ENCODE data around the gene ANKRD33B.

DNA sequence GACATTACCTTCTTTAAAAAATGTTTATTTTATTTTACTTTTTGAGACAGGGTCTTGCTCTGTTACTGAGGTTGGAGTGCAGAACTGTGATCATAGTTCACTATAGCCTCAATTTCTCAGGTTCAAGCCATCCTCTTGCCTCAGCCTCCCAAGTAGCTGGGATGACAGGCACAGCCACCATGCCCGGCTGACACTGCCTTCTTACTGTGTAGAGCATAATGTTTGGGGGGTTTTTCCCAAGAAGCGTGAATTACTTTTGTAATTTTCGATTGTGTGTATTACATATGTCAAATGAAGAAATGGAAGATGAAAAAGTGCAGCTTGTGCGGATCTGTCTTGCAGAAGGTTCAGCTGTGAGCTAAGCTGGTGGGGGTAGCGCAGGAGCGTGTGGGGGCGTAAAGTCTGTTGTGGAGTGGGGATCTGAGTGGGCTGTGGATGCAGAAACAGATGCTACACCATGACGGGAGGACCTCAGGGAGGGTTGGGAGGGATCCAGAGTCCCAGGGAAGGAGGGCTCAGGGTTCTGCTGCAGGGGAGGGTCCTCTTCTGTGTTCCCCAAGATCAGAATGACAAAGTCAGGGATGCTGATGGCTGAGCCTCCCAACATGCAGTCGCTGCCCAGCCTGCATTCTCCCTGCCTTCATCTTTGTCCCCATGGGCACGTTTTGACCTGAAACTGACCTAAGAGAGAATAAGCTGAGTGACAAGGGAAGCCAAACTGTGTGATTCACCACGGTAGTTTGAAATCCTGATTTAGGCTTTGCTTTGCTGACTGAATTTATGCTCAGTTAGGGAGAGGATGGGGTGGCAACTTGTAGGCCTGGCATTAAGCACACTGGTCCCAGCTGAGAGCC lies 6.8 kb upstream of the ANKRD33B start:
- TF ChIP-seq ZNF253 (CRISPR knock-in tag; conservative IDR thresholded peaks at IDR 0.05) (no peak), CCAR2 (IDR thresholded peaks at IDR 0.05; ENCODE audit: low read depth, low read length) (no peak), ZNF316 (IDR thresholded peaks at IDR 0.05) (no peak), NFIC (IDR thresholded peaks at IDR 0.05) (no peak)

All from K562 (cell line).